ENCODE data around the gene CFAP251. TPM values are rescaled to one million over a fixed set of nuclear protein-coding genes. Genes with fewer than 3 reads are reported as not detected.

CFAP251 gene
- total RNA-seq, 4 donors from 2014 or later: 2.3 to 4.4 (median 2.6) TPM

GRCh38 chr12:121894633-121895032, 23.8 kb upstream of the CFAP251 start:
- H3K4me3 ChIP-seq: no peak overlapping the region
- WGBS: 69% methylated on average over 7 of the region's 7 CpGs
- H3K36me3 ChIP-seq: peaks cover 48% of the 10 kb centered on the region
- DNase-seq (ENCODE audit: low spot score in 2 of 2): no peak
- no peaks in the 10 kb centered on the region for H3K9me3 ChIP-seq
- no peaks in the 10 kb centered on the region for H3K27me3 ChIP-seq
- no peak overlapping the region for H3K27ac ChIP-seq
- TF ChIP-seq, protein P1, sequence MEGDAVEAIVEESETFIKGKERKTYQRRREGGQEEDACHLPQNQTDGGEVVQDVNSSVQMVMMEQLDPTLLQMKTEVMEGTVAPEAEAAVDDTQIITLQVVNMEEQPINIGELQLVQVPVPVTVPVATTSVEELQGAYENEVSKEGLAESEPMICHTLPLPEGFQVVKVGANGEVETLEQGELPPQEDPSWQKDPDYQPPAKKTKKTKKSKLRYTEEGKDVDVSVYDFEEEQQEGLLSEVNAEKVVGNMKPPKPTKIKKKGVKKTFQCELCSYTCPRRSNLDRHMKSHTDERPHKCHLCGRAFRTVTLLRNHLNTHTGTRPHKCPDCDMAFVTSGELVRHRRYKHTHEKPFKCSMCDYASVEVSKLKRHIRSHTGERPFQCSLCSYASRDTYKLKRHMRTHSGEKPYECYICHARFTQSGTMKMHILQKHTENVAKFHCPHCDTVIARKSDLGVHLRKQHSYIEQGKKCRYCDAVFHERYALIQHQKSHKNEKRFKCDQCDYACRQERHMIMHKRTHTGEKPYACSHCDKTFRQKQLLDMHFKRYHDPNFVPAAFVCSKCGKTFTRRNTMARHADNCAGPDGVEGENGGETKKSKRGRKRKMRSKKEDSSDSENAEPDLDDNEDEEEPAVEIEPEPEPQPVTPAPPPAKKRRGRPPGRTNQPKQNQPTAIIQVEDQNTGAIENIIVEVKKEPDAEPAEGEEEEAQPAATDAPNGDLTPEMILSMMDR (IDR thresholded peaks at IDR 0.05): no peak
- TF ChIP-seq POLR2AphosphoS5 (IDR thresholded peaks at IDR 0.05) (no peak), POLR2A (IDR thresholded peaks at IDR 0.05) (no peak), EP300 (IDR thresholded peaks at IDR 0.05) (no peak)
- H3K4me1 ChIP-seq: peaks cover 33% of the 10 kb centered on the region

DNA sequence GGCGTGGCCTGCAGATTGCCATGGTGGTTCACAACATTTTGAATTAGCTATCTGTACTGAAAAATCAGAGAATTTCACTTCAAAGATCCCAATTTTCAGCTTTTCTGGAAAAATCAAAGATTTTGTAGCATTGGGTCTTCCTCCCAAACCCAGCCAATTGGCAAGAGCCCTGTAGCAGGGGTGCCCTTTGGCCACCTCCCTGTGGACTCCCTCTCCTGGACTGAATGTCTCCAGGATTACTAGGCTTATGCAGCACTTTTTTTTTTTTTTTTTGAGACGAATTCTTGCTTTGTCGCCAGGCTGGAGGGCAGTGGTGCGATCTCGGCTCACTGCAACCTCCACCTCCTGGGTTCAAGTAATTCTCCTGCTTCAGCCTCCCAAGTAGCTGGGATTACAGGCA, 20.1 kb upstream of the CFAP251 start:
- H3K27ac ChIP-seq: no peak overlapping the region
- H3K4me1 ChIP-seq: peaks cover 14% of the 10 kb centered on the region
- H3K36me3 ChIP-seq: peaks cover 81% of the 10 kb centered on the region
- no peaks in the 10 kb centered on the region for H3K9me3 ChIP-seq
- WGBS: 91% methylated on average over 5 of the region's 5 CpGs
- no peak overlapping the region for H3K4me3 ChIP-seq
- no peaks in the 10 kb centered on the region for H3K27me3 ChIP-seq
- no peak for DNase-seq (ENCODE audit: low spot score in 2 of 2)
- TF ChIP-seq, protein P1 (IDR thresholded peaks at IDR 0.05): no peak
- TF ChIP-seq EP300 (IDR thresholded peaks at IDR 0.05) (no peak), POLR2AphosphoS5 (IDR thresholded peaks at IDR 0.05) (no peak), POLR2A (IDR thresholded peaks at IDR 0.05) (no peak)

DNA sequence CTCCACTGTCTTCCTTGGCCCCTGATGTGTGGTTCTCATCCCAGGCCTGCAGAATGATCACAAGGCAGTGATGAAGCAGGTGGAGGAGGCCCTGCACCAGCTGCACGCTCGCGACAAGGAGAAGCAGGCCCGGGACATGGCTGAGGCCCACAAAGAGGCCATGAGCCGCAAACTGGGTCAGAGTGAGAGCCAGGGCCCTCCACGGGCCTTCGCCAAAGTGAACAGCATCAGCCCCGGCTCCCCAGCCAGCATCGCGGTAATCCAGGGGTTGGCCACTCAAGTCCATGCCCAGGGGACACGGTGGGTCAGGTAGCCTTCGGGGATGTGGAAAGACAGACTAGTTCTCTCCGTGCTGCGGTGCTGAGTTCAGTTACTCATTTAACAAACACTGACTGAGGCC, 18.8 kb upstream of the CFAP251 start:
- peak in 1 of 2 donors; percentile 79 for DNase-seq (ENCODE audit: low spot score in 2 of 2)
- peaks cover under 1% of the 10 kb centered on the region for H3K4me1 ChIP-seq
- 98% methylated on average over 7 of the region's 14 CpGs for WGBS
- no peak overlapping the region for H3K27ac ChIP-seq
- no peak overlapping the region for H3K4me3 ChIP-seq
- TF ChIP-seq EP300 (IDR thresholded peaks at IDR 0.05): no peak
- TF ChIP-seq, protein P1 (IDR thresholded peaks at IDR 0.05): no peak
- no peak for TF ChIP-seq POLR2A (IDR thresholded peaks at IDR 0.05)
- no peak for TF ChIP-seq POLR2AphosphoS5 (IDR thresholded peaks at IDR 0.05)
- no peaks in the 10 kb centered on the region for H3K27me3 ChIP-seq
- H3K9me3 ChIP-seq: no peaks in the 10 kb centered on the region
- H3K36me3 ChIP-seq: peaks cover 92% of the 10 kb centered on the region

DNA sequence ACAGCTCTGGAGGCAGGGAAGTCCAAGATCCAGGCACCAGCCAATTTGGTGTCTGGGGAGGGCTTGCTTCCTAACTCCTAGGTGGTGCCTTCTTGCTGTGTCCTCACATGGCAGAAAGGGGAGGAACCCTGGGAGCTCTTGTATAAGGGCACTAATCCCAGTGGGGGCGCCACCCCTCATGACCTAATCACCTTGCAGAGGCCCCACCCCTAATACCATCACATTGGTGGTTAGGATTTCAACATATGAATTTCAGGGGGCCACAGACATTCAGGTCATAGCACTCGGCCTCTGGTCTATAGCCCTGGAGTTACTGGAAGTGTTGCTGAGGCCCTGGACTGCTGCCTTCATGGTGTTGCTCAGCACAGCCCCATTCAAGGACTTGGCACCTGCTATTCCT, 15.2 kb upstream of the CFAP251 start:
- TF ChIP-seq POLR2AphosphoS5 (IDR thresholded peaks at IDR 0.05) (no peak), POLR2A (IDR thresholded peaks at IDR 0.05) (no peak), EP300 (IDR thresholded peaks at IDR 0.05) (no peak)
- TF ChIP-seq, protein P1 (IDR thresholded peaks at IDR 0.05): no peak
- H3K36me3 ChIP-seq: peaks cover 95% of the 10 kb centered on the region
- H3K27me3 ChIP-seq: no peaks in the 10 kb centered on the region
- H3K9me3 ChIP-seq: no peaks in the 10 kb centered on the region
- no peak for DNase-seq (ENCODE audit: low spot score in 2 of 2)
- no peaks in the 10 kb centered on the region for H3K4me1 ChIP-seq
- H3K27ac ChIP-seq: no peak overlapping the region
- no peak overlapping the region for H3K4me3 ChIP-seq
- no CpG with 5 or more reads among the region's 2 CpGs for WGBS

- no peaks in the 10 kb centered on the region for H3K9me3 ChIP-seq
- peaks cover 95% of the 10 kb centered on the region for H3K36me3 ChIP-seq
- H3K4me1 ChIP-seq: no peaks in the 10 kb centered on the region
- H3K27me3 ChIP-seq: no peaks in the 10 kb centered on the region
- no peak for DNase-seq (ENCODE audit: low spot score in 2 of 2)
- whole genome bisulfite sequencing: 58% methylated on average over 4 of the region's 4 CpGs
- TF ChIP-seq, protein P1 (IDR thresholded peaks at IDR 0.05): no peak
- TF ChIP-seq POLR2A (IDR thresholded peaks at IDR 0.05) (no peak), EP300 (IDR thresholded peaks at IDR 0.05) (no peak), POLR2AphosphoS5 (IDR thresholded peaks at IDR 0.05) (no peak)
- no peak overlapping the region for H3K4me3 ChIP-seq
- H3K27ac ChIP-seq: no peak overlapping the region
Observed at GRCh38 chr12:121905746-121906145, 12.6 kb upstream of the CFAP251 start.

Measured in suprapubic skin (tissue), 4 donors.